Iris pigment epithelial cell (primary cell): ENCODE results near the gene CAGE1.

Experiments
- DNase-seq: peaks from one replicate; pipeline ENCODE4 v3.0.0-alpha.2; 2011; ENCODE audit warnings: low read depth

Gene CAGE1

GRCh38 chr6:7311176-7311575, 78.4 kb downstream of the CAGE1 start:
- DNase-seq = no peak

DNA sequence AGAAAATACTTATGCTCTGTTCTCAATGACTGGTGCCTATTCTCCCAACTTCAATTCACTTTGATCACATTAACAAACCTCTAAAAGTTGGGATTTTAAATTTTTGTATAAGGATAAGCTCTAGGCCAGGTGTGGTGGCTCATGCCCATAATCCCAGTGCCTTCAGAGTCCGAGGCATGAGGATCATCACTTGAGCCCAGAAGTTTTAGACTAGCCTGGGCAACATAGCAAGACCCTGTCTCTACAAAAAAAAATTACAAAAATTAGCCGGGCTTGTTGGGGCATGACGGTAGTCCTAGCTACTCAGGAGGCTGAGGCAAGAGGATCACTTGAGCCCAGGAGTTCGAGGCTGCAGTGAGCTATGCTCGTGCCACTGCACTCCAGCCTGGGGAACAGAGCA, 80.5 kb downstream of the CAGE1 start:
- DNase-seq = no peak

GRCh38 chr6:7307533-7307932, 82.0 kb downstream of the CAGE1 start:
- DNase-seq = no peak

DNA sequence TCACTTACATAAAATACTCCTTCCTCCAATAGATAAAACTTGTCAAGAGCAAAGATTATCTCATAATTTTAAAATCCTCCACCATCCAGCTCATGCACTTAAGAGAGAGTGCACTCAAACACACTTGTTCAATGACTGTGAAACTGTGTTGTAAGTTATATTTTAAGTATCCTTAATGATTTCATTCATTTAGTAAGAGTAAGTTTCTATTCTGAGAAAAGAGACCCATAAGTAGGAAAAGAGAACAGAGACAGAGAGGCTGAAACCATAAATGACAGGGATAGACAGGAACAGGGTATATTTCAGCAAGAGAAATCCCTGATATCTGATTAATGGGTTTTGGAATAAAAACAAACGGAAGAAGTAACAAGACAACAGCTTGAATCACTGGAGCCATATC, 84.7 kb downstream of the CAGE1 start:
- no peak for DNase-seq

DNA sequence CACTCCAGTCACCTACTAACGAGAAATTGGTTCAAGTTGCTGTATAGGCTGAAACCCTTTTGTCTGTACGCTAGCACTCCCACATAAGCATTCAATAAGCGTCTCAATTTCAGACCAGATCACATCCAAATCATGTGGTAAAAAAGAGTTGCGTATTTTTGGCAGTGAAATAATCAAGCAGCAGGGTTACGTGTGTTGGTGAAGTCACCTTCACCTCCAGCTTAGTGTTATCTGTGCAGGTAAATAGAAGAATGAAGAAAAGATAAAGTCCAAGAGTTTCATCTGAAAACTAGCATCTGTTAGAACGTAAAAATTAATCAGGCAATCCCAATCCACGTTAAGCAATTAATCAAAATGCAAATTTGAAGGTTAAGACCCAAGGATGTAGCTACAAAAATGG, 87.8 kb downstream of the CAGE1 start:
- no peak for DNase-seq

DNA sequence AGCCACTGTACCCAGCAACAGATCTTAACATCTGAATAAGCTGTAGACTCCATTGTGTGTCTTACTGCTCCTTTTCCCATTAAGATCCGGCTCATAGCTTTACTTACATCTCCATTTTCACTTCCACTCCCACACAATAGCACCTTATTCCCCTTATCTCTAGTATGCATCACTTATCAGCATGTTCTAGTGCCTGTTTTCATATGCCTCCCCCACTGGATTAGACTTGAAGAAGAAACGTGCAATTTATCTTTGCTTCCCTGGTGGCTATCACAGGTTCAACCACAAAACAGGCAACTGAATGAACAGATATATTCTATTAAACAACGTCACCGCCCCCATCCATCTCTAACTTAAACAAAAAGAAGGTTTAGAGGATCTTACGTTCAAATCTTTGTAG, 88.6 kb downstream of the CAGE1 start:
- DNase-seq = no peak

DNA sequence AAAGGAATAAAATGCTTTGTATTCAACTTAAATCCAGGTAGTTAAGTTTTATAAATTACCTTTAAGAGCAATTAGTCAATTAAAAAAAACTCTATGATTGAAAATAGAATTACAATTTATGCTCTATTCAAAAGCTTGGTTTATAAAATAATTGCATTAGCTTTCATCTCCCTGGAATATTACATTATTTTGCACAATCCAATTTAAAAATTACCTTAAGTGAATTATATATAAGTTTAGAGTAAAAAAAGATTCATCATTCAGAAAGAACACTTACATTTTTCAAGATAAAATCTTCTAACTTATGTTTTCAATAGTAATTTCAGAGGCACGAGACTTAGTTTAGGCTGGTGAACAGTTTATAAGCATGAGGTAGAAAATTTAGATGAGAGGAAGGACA, 91.4 kb downstream of the CAGE1 start:
- no peak for DNase-seq

DNA sequence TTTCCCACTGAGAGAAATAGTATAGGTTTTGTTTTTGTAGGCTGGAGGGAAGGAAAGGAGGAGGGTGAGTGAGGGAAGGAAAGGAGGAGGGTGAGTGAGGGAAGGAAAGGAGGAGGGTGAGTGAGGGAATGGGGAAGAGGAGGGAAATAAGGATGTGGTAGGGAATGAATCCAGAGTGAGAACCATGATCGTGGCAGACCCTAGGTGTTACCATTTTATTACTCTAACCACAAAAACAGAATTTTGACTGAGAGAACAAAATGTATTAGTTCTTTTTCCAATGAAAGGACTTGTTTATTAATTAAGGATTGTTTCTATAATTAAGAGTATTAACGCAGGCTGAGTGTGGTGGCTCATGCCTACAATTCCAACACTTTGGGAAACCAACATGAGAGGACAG, 92.9 kb downstream of the CAGE1 start:
- DNase-seq = no peak

- DNase-seq = no peak
Observed at GRCh38 chr6:7295916-7296315, 93.6 kb downstream of the CAGE1 start.

GRCh38 chr6:7292596-7293255, 96.8 kb downstream of the CAGE1 start:
- no peak for DNase-seq

- no peak for DNase-seq
Observed at GRCh38 chr6:7290079-7290478, 99.5 kb downstream of the CAGE1 start.

- no peak for DNase-seq
Observed at GRCh38 chr6:7285416-7285815, 104.1 kb downstream of the CAGE1 start.

- no peak for DNase-seq
Observed at GRCh38 chr6:7283676-7284075, 105.9 kb downstream of the CAGE1 start.

DNA sequence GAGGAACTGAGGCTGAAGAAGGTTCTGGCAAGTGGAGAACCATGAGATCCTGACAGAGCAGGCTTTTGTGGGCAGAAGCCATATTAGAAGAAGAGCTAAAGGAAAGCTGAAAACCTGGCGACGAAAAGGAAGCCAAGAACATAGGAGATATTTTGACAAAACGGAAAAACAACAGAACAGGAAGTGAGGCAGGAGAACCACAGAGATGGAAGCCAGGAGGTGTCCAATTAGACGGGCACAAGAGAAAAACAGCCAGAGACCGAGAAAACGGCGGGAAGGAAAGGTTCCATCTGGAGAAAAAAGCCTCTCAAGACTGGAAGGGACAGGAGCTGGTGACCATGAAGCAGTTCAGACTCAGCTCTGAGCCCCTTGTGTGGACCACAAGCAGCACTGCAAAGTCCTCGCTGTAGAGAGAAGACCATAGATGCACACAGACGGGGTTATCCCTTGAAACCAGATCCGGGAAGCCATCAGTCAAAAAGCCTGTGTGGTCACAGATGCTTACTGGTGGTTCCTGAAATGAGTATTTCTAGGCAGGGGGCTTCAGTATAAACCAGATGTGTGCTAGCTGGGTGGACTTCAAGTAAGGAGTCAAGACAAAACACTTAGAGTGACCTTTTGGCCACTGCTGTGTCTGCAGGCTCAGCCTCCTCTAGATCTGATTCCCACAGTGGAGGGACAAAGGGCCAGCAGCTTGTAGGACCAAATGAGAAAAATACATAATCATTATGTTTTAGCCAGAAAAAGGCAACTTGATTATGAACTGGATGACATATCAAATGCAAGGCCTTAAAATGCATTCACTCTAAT, 107.2 kb downstream of the CAGE1 start:
- no peak for DNase-seq
